ENCODE results near the gene CHGA.

DNA sequence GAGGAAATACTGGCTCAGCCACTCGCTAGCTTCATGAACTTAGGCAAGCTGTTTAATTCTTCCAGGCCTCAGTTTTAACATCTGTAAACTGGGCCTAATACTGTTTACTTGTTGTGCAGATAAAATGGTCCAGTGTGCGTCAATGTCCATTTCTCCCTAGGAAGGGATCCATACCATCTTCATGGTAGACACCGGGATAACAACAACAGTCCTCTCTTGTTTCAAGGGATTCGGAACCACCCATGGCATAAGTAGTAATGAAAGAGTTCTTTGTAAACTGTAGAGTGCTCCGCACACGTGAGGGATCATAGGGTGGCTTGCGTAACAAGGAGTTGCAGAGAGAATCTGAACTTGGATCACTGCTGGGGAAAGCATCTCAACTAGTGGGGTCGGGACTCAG lies 17.3 kb upstream of the CHGA start:
- TF ChIP-seq POLR2A (IDR thresholded peaks at IDR 0.05; ENCODE audit: low read depth, low read length): no peak
- TF ChIP-seq POLR2AphosphoS5 (IDR thresholded peaks at IDR 0.05; ENCODE audit: low read depth, low read length): no peak
- TF ChIP-seq TAF1 (IDR thresholded peaks at IDR 0.05; ENCODE audit: low read depth, low read length): no peak
